Ishikawa (cell line): ENCODE measurements around the gene GAS2L1.

ENCODE experiments used
- CEBPB ChIP-seq: IDR thresholded peaks from 2 replicates; pipeline ENCODE4 v1.6.1; 2012
- CREB1 ChIP-seq: IDR thresholded peaks from 2 replicates; pipeline ENCODE4 v1.6.1; 2012; ENCODE audit warnings: low read depth
- EGR1 ChIP-seq: IDR thresholded peaks from 2 replicates; pipeline ENCODE4 v1.6.1; 2012
- EP300 ChIP-seq: IDR thresholded peaks from 2 replicates; pipeline ENCODE4 v1.6.1; 2012; ENCODE audit warnings: borderline replicate concordance
- FOXM1 ChIP-seq: IDR thresholded peaks from 2 replicates; pipeline ENCODE4 v1.6.1; 2012; ENCODE audit warnings: low read depth, borderline replicate concordance
- MAX ChIP-seq: IDR thresholded peaks from 2 replicates; pipeline ENCODE4 v1.6.1; 2012
- NFIC ChIP-seq: IDR thresholded peaks from 2 replicates; pipeline ENCODE4 v1.6.1; 2012
- RAD21 ChIP-seq: IDR thresholded peaks from 2 replicates; pipeline ENCODE4 v1.6.1; 2012; ENCODE audit warnings: low read depth
- REST ChIP-seq: IDR thresholded peaks from 2 replicates; pipeline ENCODE4 v1.6.1; 2012; ENCODE audit warnings: low read depth, mild to moderate bottlenecking
- TAF1 ChIP-seq: IDR thresholded peaks from 2 replicates; pipeline ENCODE4 v1.6.1; 2012; ENCODE audit warnings: low read depth, mild to moderate bottlenecking
- TCF12 ChIP-seq: IDR thresholded peaks from 2 replicates; pipeline ENCODE4 v1.6.1; 2012; ENCODE audit warnings: low read depth
- TEAD4 ChIP-seq: IDR thresholded peaks from 2 replicates; pipeline ENCODE4 v1.6.1; 2012
- USF1 ChIP-seq: IDR thresholded peaks from 2 replicates; pipeline ENCODE4 v1.6.1; 2012
- YY1 ChIP-seq: IDR thresholded peaks from 2 replicates; pipeline ENCODE4 v1.6.1; 2012; ENCODE audit warnings: low read depth
- ZBTB7A ChIP-seq: IDR thresholded peaks from 2 replicates; pipeline ENCODE4 v1.6.1; 2012; ENCODE audit warnings: low read depth

The GAS2L1 gene

GRCh38 chr22:29339381-29340235, 33.2 kb downstream of the GAS2L1 start:
- TF ChIP-seq REST (no peak), CEBPB (no peak), MAX (no peak), EGR1 (no peak), EP300 (no peak), ZBTB7A (no peak), TAF1 (no peak), CREB1 (no peak), RAD21 (no peak), FOXM1 (no peak), YY1 (no peak), TEAD4 (no peak), NFIC (no peak)

- TF ChIP-seq ZBTB7A (no peak), REST (no peak), CREB1 (no peak), RAD21 (no peak), TEAD4 (no peak), EGR1 (no peak), TAF1 (no peak), TCF12 (no peak), EP300 (no peak), FOXM1 (no peak), USF1 (no peak), NFIC (no peak), CEBPB (no peak), YY1 (no peak), MAX (no peak)
These were observed 34.1 kb downstream of the GAS2L1 start for GRCh38 chr22:29340566-29340965.

GRCh38 chr22:29341056-29341848, 34.8 kb downstream of the GAS2L1 start:
- TF ChIP-seq USF1 (no peak), CEBPB (no peak), FOXM1 (no peak), RAD21 (no peak), TCF12 (no peak), EGR1 (no peak), MAX (no peak), ZBTB7A (no peak), TEAD4 (no peak), NFIC (no peak), TAF1 (no peak), REST (no peak), YY1 (no peak)

- no peak for TF ChIP-seq MAX
- TF ChIP-seq FOXM1, result no peak
- TF ChIP-seq YY1, result no peak
- TF ChIP-seq USF1, result no peak
- TF ChIP-seq ZBTB7A, result no peak
- no peak for TF ChIP-seq CEBPB
These were observed 35.3 kb downstream of the GAS2L1 start for GRCh38 chr22:29341849-29342127.
